PC-9 (cell line): ENCODE measurements around the gene FCGR3B. TPM values are rescaled to one million over a fixed set of nuclear protein-coding genes. Genes with fewer than 3 reads are reported as not detected.
A peak's percentile ranks its signal among the peaks of the same experiment; 100 is the strongest.
"Not testable (repeated sequence)": the region's sequence is repeated elsewhere in the genome, so short reads cannot be mapped to it uniquely, and the experiment has no call there.

Source experiments
- BruUV-seq: library from RNA; stranded (reverse); fragments of 400-500 nt; replicated peaks from 2 replicates; lab custom pipeline; 2021; lab: Mats Ljungman, UMichigan
- CTCF ChIA-PET: fragments of 300-600 bp; sonication (Branson Sonifier 250); formaldehyde crosslinking; loops from one replicate; lab custom pipeline; 2022; ENCODE audit warnings: antibody characterized with exemption; lab: Charles Lee
- POLR2A ChIA-PET: fragments of 300-600 bp; sonication (Branson Sonifier 250); formaldehyde crosslinking; loops from one replicate; lab custom pipeline; 2022; ENCODE audit warnings: antibody characterized with exemption; ENCODE audit not compliant: unreplicated experiment; lab: Charles Lee
- DNase-seq, 2 experiments: peaks; one replicate each; pipeline versions ENCODE4 v3.0.0 to v3.0.0-alpha.2; 2015 to 2022; ENCODE audit warnings: mixed read lengths in 1 of 2
- H2AFZ ChIP-seq: fragments of 200-600 bp; sonication (generic); 2 replicates; pipeline ENCODE4 v1.8.1; 2017; ENCODE audit warnings: antibody characterized with exemption
- H3F3A ChIP-seq: fragments of 200-600 bp; sonication (generic); 2 replicates; pipeline ENCODE4 v1.8.1; 2017; ENCODE audit warnings: antibody characterized with exemption, mild to moderate bottlenecking, low read depth; ENCODE audit not compliant: insufficient read depth
- H3K27ac ChIP-seq: fragments of 200-600 bp; sonication (generic); 2 replicates; pipeline ENCODE4 v1.6.1; 2016; ENCODE audit warnings: mixed run types
- H3K27me3 ChIP-seq: fragments of 200-600 bp; sonication (generic); 2 replicates; pipeline ENCODE4 v1.6.1; 2016; ENCODE audit warnings: low read depth, mixed run types; ENCODE audit not compliant: insufficient read depth
- H3K36me3 ChIP-seq: fragments of 200-600 bp; sonication (generic); 2 replicates; pipeline ENCODE4 v1.6.1; 2016; ENCODE audit warnings: low read depth, mixed run types
- H3K4me1 ChIP-seq: fragments of 200-600 bp; sonication (generic); replicated peaks from 2 replicates; pipeline ENCODE4 v1.6.1; 2016; ENCODE audit warnings: mixed run types; ENCODE audit not compliant: insufficient read depth
- H3K4me2 ChIP-seq: fragments of 200-600 bp; sonication (generic); 2 replicates; pipeline ENCODE4 v1.6.1; 2017; ENCODE audit warnings: mixed run types
- H3K4me3 ChIP-seq: fragments of 200-600 bp; sonication (generic); 2 replicates; pipeline ENCODE4 v1.6.1; 2016; ENCODE audit warnings: mixed run types
- H3K79me2 ChIP-seq: fragments of 200-600 bp; sonication (generic); 2 replicates; pipeline ENCODE4 v1.6.1; 2017; ENCODE audit warnings: low read depth, mixed run types
- H3K9me2 ChIP-seq: fragments of 200-600 bp; sonication (generic); 2 replicates; pipeline ENCODE4 v1.8.1; 2017; ENCODE audit warnings: mild to moderate bottlenecking; ENCODE audit not compliant: insufficient read depth
- H3K9me3 ChIP-seq: fragments of 200-600 bp; sonication (generic); 2 replicates; pipeline ENCODE4 v1.8.1; 2016; ENCODE audit warnings: low read depth; ENCODE audit not compliant: insufficient read depth
- H4K20me1 ChIP-seq: fragments of 200-600 bp; sonication (generic); 2 replicates; pipeline ENCODE4 v1.8.1; 2017; ENCODE audit not compliant: insufficient read depth
- intact Hi-C: fragments of 100-400 bp; cut with micrococcal nuclease; formaldehyde crosslinking; loops from one replicate; pipeline ENCODE4 v1.10.0; 2022; ENCODE audit not compliant: unreplicated experiment
- total RNA-seq: library from RNA; stranded (reverse); gene quantifications from 2 replicates; pipeline ENCODE4 v1.2.3, GENCODE V29; 2021

FCGR3B gene
- total RNA-seq, 1 experiment from 2014 or later, result not detected

DNA sequence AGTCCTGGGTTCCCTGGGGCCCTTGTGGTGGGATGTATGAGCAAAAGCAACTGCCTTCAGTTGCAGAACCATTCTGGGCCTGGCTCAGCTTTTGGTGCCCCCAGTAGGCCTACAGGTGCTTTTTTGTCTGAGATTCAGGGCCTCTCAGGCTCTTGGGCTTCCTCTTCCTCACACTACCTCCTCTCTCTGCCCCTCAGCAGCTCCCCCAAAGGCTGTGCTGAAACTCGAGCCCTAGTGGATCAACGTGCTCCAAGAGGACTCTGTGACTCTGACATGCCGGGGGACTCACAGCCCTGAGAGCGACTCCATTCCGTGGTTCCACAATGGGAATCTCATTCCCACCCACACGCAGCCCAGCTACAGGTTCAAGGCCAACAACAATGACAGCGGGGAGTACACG, 41.6 kb downstream of the FCGR3B start:
- intact Hi-C loops, H3K36me3 ChIP-seq, H3K4me1 ChIP-seq, H3F3A ChIP-seq, H3K27me3 ChIP-seq, CTCF ChIA-PET, H3K4me3 ChIP-seq, H3K4me2 ChIP-seq, POLR2A ChIA-PET, H4K20me1 ChIP-seq, H3K9me2 ChIP-seq, H3K9me3 ChIP-seq, H2AFZ ChIP-seq, H3K27ac ChIP-seq, H3K79me2 ChIP-seq, BruUV-seq: not testable (repeated sequence)
- DNase-seq, result peak in 1 of 2 experiments; percentile 30

DNA sequence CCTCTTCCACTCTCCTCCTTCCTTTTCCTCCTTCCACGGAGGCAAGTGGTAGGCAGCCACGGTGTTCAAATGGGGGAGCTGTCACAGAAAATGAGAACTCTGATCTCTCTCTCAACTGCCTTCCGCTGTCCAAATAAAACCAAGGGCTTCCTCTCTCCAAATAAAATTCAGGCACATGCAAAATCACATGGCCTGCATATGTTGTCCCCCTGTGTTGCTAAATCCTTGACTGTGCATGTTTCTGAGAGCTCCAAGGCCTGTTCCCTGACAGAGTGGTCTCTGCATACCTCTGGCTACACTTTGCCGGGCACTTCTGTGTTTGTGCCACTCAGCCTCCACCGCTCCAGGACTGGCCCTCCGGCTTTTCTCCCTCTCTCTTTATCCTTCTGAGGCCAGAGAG, 42.4 kb downstream of the FCGR3B start:
- BruUV-seq, H4K20me1 ChIP-seq, intact Hi-C loops: not testable (repeated sequence)

DNA sequence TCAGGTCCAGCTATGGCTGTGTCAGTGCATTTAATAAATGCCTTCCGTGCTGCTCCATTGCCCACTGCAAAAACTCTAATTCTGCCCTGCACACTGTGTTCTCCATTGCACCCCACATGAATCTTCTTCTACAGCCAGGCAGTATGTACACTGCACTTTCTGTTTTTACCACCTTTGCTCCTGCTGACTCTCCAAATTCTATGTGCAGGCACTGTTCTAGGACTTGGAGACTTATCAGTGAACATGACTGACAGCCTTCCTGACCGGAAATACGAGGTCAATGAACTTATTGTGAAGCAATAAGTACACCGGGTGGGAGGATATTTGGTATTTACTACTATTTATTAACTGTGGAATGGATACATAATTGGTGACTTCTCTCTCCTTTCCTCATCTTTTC, 48.1 kb downstream of the FCGR3B start:
- BruUV-seq, POLR2A ChIA-PET, intact Hi-C loops, H3K27ac ChIP-seq, H3K27me3 ChIP-seq, CTCF ChIA-PET, H2AFZ ChIP-seq, H3K9me2 ChIP-seq, H3K79me2 ChIP-seq, H3K9me3 ChIP-seq, H3F3A ChIP-seq, H3K4me1 ChIP-seq, H3K4me3 ChIP-seq, DNase-seq, H3K4me2 ChIP-seq, H3K36me3 ChIP-seq, H4K20me1 ChIP-seq: not testable (repeated sequence)

More for the DNA sequence above, 42.4 kb downstream of the FCGR3B start:
- H2AFZ ChIP-seq, DNase-seq, H3K27ac ChIP-seq, H3K36me3 ChIP-seq, H3K4me3 ChIP-seq, H3K27me3 ChIP-seq, POLR2A ChIA-PET, H3K79me2 ChIP-seq, H3K4me2 ChIP-seq, H3F3A ChIP-seq, H3K9me2 ChIP-seq, H3K9me3 ChIP-seq, CTCF ChIA-PET, H3K4me1 ChIP-seq: not testable (repeated sequence)

DNA sequence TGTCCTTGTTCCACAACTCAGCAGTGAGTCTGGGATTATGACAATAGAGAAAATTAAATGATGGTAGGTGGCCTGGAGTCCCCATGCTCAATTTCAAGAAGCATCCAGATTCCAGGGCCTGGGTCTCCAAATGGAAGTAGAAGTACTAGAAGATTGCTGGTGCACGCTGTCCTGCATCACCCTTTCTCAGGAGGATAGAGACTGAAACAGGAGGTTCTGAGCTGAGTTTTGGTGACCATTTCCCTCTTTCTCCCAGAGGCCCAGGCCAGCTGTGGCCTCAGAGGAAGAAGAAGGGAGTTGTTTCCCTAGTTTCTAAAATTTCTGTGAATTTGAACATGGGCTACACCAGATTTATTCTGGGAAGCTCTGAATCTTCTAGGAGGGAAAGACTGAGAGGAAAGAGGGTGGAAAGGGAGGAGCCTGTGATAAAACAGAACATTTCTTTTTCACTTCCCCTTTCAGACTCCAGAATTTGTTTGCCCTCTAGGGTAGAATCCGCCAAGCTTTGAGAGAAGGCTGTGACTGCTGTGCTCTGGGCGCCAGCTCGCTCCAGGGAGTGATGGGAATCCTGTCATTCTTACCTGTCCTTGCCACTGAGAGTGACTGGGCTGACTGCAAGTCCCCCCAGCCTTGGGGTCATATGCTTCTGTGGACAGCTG, 50.0 kb downstream of the FCGR3B start:
- H3K4me3 ChIP-seq, BruUV-seq, H2AFZ ChIP-seq, H3K36me3 ChIP-seq, H3K27me3 ChIP-seq, intact Hi-C loops, H3F3A ChIP-seq, H3K9me3 ChIP-seq, H4K20me1 ChIP-seq, H3K4me1 ChIP-seq, H3K4me2 ChIP-seq, H3K27ac ChIP-seq, H3K79me2 ChIP-seq, POLR2A ChIA-PET, CTCF ChIA-PET, H3K9me2 ChIP-seq, DNase-seq: not testable (repeated sequence)

DNA sequence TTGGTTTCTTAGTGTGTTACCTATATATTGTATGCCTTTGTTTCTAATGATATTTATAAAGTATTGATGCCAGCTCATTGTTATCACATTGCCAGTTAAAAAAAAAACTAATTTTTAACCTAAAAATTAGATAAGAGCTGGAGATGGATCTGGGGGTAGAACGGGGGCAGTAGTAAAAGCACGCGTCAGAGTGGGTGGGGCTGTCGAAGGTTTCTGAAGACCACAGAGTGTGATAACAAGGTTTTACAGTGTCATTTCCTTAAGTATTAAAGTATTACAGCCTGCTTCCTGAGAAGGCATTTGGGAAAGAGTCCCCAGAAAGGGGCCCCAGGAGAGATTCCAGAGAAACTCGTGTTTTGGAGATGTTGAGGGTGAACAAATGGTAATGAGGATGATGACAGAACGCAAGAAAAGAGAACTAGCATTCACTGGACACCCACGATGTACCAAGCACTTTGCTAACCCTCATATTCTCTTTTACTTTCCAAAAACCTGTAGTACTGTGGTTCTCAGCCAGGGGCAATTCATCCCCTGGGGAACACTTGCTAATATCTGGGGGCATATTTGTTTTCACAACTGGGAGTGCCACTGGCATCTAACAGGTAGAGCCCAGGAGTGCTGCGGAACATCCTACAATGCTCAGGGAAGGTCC, 51.0 kb downstream of the FCGR3B start:
- H2AFZ ChIP-seq, H3K4me3 ChIP-seq, H3K9me3 ChIP-seq, H3K79me2 ChIP-seq, POLR2A ChIA-PET, H3K4me1 ChIP-seq, CTCF ChIA-PET, H4K20me1 ChIP-seq, H3K36me3 ChIP-seq, BruUV-seq, H3K4me2 ChIP-seq, H3K9me2 ChIP-seq, H3K27me3 ChIP-seq, H3F3A ChIP-seq, intact Hi-C loops, H3K27ac ChIP-seq, DNase-seq: not testable (repeated sequence)

DNA sequence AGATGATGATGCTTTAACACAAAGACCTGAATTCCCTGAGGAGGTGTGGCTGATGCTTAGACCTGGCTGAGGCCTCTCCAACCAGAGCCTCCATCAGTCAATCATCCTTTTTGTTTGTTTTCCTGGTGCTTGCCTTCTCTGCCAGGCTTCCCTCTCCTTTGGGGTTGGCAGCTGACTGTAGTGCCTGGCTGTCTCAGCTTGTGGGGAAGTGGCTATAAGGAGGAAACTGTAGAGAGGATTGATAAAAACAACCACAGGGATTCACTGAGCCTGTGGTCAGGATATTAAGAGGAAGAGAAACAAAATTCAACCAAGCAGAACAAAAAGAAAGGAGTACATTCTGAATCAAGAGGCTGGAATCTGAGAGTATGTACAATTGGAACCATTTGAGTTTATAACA, 54.3 kb downstream of the FCGR3B start:
- CTCF ChIA-PET, BruUV-seq, intact Hi-C loops: not testable (repeated sequence)

More for the DNA sequence above, 54.3 kb downstream of the FCGR3B start:
- H4K20me1 ChIP-seq, H3K4me3 ChIP-seq, H3K4me1 ChIP-seq, H3K36me3 ChIP-seq, POLR2A ChIA-PET, H3K9me3 ChIP-seq, H3K79me2 ChIP-seq, DNase-seq, H3K9me2 ChIP-seq, H3F3A ChIP-seq, H3K4me2 ChIP-seq, H2AFZ ChIP-seq, H3K27me3 ChIP-seq, H3K27ac ChIP-seq: not testable (repeated sequence)
